Fibroblast of pulmonary artery (primary cell): ENCODE results near the gene CTDSPL2.
A peak's percentile ranks its signal among the peaks of the same experiment; 100 is the strongest.
"Not testable (repeated sequence)": the region's sequence is repeated elsewhere in the genome, so short reads cannot be mapped to it uniquely, and the experiment has no call there.

Experiments used
- DNase-seq: peaks from one replicate; pipeline ENCODE4 v3.0.0-alpha.2; 2010; ENCODE audit warnings: low read depth
- H3K4me3 ChIP-seq: replicated peaks from 2 replicates; pipeline ENCODE4 v1.5.1; 2011; ENCODE audit warnings: low read depth, mild to moderate bottlenecking, control low read depth, low read length, moderate library complexity
- TF ChIP-seq, protein P1 (sequence below): IDR thresholded peaks from 2 replicates; pipeline ENCODE4 v1.5.1; 2011; ENCODE audit warnings: mild to moderate bottlenecking, control low read depth, low read length, inconsistent platforms; ENCODE audit errors: missing control alignments

Gene CTDSPL2

DNA sequence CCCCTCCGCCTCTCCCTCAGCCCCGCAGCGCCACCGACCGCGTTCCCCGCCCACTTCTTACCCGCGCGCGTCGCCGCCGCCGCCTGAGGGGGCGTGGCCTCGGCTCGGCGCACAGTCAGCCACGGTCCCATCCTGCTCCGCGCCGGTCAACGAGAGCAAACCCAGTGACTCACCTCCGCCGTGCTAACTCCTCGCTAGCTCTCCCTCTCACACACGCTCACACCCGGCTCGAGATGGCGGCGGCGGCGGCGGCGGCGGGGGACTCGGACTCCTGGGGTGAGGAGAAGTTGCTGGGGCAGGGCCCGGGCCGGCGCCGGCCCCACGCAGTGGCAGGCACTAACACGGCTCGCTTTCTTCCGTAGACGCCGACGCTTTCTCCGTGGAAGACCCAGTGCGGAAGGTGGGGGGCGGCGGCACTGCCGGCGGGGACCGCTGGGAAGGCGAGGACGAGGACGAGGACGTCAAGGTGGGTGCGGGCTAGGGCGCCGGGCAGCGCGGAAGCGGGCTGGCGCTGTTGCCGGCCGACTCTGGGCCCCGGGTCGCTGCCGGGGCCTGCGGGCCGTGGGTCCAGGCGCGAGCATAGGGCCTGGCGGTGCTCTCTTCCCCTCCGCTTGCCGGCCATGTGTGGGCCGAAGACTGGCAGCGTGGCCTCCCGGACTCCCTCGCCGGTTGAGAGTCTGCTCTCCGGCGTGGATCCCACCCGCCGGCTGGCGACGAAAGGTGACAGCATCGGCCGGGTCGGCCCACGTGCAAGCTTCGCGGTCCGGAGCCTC, 109.7 kb downstream of the CTDSPL2 start, which contains the start of gene EIF3J:
Gene EIF3J (plus strand): TSS at position 186 of the 773 bp plus-strand sequence. CDS start 48 bp downstream, at position 234.
- H3K4me3 ChIP-seq, result peak within 1 kb of the TSS; percentile 81
- TF ChIP-seq, protein P1, sequence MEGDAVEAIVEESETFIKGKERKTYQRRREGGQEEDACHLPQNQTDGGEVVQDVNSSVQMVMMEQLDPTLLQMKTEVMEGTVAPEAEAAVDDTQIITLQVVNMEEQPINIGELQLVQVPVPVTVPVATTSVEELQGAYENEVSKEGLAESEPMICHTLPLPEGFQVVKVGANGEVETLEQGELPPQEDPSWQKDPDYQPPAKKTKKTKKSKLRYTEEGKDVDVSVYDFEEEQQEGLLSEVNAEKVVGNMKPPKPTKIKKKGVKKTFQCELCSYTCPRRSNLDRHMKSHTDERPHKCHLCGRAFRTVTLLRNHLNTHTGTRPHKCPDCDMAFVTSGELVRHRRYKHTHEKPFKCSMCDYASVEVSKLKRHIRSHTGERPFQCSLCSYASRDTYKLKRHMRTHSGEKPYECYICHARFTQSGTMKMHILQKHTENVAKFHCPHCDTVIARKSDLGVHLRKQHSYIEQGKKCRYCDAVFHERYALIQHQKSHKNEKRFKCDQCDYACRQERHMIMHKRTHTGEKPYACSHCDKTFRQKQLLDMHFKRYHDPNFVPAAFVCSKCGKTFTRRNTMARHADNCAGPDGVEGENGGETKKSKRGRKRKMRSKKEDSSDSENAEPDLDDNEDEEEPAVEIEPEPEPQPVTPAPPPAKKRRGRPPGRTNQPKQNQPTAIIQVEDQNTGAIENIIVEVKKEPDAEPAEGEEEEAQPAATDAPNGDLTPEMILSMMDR, result no peak
- peak; percentile 98 for DNase-seq

DNA sequence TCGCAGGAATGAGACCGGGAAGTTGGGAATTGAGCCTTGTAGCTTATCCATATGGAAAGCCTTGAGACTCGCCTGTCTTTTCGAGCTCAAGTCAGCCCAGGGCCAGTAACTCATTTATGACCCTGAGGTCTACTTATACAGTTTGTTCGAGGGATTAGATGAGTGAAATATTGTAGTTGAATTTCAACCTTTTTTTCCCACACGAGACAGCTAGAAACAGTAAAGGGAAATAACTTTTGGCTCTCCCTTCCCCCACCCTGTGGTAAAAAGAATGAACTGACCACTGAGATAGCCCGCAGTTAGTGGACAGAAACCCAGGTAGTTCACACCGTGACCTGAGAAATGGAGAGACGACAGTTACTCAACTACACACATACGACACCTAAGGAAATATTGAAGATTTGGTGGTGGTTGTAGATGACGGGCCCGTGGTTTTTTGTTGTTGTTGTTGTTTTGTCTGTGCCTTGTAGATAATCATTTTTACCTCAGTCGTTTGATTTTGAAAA, 110.4 kb downstream of the CTDSPL2 start:
- TF ChIP-seq, protein P1, result no peak
- DNase-seq, result peak; percentile 54
- H3K4me3 ChIP-seq, result peak overlapping the region; percentile 81

DNA sequence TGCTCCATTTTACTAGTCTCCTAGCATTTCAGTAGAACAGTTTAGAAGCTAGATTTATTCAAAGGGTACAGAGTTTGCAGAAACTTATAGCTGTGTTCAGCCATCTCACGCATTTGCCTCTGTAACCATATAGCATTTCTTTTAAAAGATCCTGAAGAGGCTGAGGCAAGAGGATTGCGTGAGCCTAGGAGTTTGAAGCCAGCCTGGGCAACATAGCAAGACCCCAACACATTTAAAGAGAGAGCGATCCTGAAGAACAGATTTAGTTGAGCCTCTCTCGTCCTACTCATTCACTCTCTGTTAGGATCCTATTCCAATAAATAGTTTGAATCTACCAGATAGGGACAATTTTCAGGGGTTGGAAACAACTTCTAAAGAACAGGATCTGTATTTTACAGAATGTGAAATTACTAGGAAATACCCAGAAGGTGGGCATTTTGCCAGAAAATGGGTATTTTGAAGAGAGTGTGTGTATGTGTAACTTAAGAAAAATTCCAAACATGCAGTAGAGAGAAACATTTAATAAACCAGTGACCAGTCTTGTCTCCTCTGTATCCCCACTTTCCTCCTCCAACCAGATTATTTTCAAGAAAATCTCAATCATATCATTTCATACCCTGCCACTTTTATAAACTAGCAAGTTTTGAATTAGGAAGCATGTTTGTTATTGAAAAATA, 114.0 kb downstream of the CTDSPL2 start:
- no peak overlapping the region for H3K4me3 ChIP-seq
- peak; percentile 90 for DNase-seq
- TF ChIP-seq, protein P1, result no peak

DNA sequence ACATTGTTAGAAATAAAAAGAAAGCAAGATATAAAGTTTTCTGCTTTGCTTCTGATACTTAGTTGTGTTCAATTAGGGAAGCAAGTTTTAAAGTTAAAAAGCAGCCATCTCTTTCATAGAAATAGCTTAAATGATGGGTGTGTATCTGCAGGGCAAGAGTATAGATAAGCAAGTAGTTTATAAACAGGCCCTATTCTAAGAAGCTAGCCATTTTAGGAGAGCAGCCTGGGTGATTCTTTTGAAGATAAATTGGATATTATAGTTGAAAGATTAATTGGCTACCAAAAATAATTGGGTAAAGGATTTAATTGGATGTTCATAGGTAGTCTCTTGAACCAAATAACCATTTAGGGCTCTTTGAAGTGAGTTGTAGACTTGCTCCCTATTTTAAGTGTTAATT, 115.2 kb downstream of the CTDSPL2 start:
- TF ChIP-seq, protein P1, result no peak
- no peak overlapping the region for H3K4me3 ChIP-seq
- no peak for DNase-seq

DNA sequence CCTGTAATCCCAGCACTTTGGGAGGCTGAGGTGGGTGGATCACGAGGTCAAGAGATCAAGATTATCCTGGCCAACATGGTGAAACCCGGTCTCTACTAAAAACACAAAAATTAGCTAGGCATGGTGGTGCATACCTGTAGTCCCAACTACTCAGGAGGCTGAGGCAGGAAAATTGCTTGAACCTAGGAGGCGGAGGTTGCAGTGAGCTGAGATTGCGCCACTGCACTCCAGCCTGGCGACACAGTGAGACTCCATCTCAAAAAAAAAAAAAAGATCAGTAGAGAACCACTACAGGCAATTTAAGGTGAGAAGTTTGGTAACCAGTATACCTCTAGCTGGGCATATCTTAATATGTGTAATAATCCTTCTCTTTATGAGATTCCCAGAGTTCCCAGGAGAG, 117.3 kb downstream of the CTDSPL2 start:
- not testable (repeated sequence) for H3K4me3 ChIP-seq, DNase-seq

DNA sequence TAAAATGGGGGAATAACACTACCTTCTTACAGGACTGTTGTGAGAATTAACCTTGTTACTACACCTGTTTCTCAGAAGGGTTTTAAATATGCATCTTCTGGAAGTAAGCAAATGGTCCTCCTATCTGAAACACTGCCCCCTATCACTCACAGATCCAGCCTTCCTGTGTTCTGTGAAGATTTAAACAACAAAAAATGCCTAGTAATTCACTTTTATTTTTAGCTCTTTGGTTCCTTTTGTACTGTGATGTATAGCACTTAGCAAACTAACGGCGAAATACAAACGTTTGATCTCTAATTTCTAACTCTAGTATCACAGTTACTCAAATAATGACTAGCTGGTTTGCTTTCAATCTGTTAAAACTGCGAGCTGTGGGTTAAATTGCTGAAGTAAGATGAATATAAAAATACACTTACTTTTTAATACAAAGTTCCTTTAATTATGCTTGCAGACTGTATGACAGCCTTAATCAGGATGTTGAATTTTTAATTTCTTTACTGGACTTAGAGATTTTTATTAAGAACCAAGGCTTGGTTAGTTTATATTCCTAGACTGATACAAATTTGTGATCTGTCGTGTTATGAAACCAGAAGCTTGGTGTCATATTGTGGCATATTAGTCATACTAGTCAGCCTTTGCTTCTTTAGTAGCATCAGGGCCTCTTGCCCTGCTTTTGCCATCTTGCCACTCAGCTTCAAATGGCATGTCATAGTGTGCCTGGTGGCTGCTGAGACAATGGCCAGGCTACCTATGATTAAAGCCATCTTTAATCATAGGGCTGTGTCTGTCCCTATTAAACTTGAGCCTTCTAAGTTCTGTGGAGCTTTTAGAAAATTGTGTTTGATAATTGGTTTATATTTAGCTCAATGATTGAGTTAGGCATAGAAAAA, 118.7 kb downstream of the CTDSPL2 start:
- TF ChIP-seq, protein P1, result peak; percentile 41
- peak; percentile 29 for DNase-seq
- H3K4me3 ChIP-seq, result no peak overlapping the region

DNA sequence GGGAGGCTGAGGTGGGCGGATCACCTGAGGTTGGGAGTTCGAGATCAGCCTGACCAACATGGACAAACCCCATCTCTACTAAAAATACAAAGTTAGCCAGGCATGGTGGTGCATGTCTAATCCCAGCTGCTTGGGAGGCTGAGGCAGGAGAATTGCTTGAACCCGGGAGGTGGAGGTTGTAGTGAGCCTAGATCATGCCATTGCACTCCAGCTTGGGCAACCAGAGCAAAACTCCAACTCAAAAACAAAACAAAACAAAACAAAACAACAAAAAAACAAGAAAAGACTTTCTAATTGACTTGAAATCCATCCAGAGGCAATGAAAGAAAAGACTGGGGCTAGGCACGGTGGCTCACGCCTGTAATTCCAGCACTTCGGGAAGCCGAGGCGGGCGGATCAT, 121.7 kb downstream of the CTDSPL2 start:
- not testable (repeated sequence) for DNase-seq, H3K4me3 ChIP-seq
